ENCODE measurements around the gene OTX1. TPM values are rescaled to one million over a fixed set of nuclear protein-coding genes. Genes with fewer than 3 reads are reported as not detected.
A peak's percentile ranks its signal among the peaks of the same experiment; 100 is the strongest.
"Not testable (repeated sequence)": the region's sequence is repeated elsewhere in the genome, so short reads cannot be mapped to it uniquely, and the experiment has no call there.

OTX1 gene
- total and polyA plus RNA-seq, 11 donors: 0.15 TPM; not detected in 10

DNA sequence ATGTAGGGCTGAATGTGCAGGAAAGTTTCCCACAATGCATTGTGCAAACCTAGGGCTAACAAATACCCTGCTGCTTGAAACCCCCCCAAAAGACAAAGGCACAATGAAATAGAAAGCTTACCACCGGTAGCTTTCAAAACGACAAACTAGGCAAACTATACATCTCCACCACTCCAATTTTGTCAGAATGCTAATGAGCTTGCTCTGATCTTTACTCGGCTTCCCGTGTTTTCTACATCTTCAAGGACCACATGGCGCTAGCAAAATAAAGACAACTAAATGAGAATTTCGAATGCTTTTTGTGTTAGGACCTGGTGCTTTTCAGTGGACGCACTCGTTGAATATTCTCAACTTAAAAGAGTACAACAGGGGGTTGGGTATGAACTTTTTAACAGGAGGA is 37.2 kb upstream of the OTX1 start:
- ATAC-seq (no peak), DNase-seq (no peak)
- 82 to 91% (median 90%) methylated on average over 8 of the region's 8 CpGs for WGBS, 4 donors
- no peaks in the 10 kb centered on the region for H3K4me1 ChIP-seq
- H3K27me3 ChIP-seq: no peaks in the 10 kb centered on the region
- H3K27ac ChIP-seq: no peak overlapping the region
- intact Hi-C loops (cut with DNase I): no loop called here
- H3K36me3 ChIP-seq: peaks cover 0 to 45% (median 0%) of the 10 kb centered on the region in 9 donors
- TF ChIP-seq, protein P1, sequence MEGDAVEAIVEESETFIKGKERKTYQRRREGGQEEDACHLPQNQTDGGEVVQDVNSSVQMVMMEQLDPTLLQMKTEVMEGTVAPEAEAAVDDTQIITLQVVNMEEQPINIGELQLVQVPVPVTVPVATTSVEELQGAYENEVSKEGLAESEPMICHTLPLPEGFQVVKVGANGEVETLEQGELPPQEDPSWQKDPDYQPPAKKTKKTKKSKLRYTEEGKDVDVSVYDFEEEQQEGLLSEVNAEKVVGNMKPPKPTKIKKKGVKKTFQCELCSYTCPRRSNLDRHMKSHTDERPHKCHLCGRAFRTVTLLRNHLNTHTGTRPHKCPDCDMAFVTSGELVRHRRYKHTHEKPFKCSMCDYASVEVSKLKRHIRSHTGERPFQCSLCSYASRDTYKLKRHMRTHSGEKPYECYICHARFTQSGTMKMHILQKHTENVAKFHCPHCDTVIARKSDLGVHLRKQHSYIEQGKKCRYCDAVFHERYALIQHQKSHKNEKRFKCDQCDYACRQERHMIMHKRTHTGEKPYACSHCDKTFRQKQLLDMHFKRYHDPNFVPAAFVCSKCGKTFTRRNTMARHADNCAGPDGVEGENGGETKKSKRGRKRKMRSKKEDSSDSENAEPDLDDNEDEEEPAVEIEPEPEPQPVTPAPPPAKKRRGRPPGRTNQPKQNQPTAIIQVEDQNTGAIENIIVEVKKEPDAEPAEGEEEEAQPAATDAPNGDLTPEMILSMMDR (IDR thresholded peaks at IDR 0.05): no peak
- TF ChIP-seq POLR2A (IDR thresholded peaks at IDR 0.05): no peak
- H3K4me3 ChIP-seq: no peak overlapping the region
- H3K9me3 ChIP-seq: no peaks in the 10 kb centered on the region

DNA sequence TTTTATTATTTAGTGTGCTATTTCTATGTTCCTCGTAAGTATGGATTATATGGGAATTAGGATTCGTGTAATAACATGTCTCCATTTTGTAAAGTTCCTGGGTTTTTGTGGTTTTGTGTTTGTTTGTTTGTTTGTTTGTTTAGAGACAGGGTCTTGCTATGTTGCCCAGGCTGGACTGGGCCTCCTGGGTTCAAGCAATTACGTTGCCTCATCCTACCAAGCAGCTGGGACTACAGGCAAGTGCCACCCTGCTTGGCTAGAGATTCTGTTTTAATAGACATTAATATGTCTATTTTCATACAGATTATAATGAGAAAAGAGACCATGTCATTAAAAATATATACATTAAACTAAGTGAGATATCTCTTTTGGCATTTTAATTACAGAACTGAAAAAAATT is 35.2 kb upstream of the OTX1 start:
- intact Hi-C loops (cut with DNase I): no loop called here
- TF ChIP-seq, protein P1 (IDR thresholded peaks at IDR 0.05): no peak
- no peak for TF ChIP-seq POLR2A (IDR thresholded peaks at IDR 0.05)
- Histone ChIP-seq H3K9me3 (no peaks in the 10 kb centered on the region), H3K4me1 (no peaks in the 10 kb centered on the region), H3K4me3 (no peak overlapping the region), H3K27ac (no peak overlapping the region), H3K36me3 (peaks cover 0 to 39% (median 0%) of the 10 kb centered on the region in 9 donors), H3K27me3 (no peaks in the 10 kb centered on the region)
- 96 to 99% (median 97%) methylated on average over 3 of the region's 3 CpGs for WGBS, 4 donors
- ATAC-seq (no peak), DNase-seq (no peak)

DNA sequence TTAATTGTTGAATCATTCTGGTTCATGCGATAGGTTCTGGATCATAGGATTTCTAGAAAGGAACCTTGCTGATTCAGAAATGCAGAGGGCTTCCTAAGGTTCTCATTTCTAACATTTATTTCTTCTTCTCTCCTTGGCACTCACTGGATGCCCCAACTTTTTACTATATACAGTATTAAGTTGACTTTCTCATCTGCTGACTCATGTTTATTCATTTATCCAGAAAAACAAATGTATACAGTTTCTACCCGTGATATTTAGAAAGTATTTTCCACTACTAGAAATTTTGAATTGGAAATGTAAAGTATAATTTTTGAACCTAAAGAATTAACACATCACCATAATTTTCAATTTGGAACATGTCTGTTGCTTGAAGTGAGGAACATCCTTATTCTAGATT is 32.2 kb upstream of the OTX1 start:
- DNase-seq: no peak
- WGBS, 4 donors: 93 to 97% (median 96%) methylated on average over 2 of the region's 2 CpGs
- ATAC-seq: no peak
- intact Hi-C loops (cut with DNase I): no loop called here
- H3K36me3 ChIP-seq: peaks cover 0 to 22% (median 0%) of the 10 kb centered on the region in 9 donors
- TF ChIP-seq POLR2A (IDR thresholded peaks at IDR 0.05): no peak
- TF ChIP-seq, protein P1 (IDR thresholded peaks at IDR 0.05): no peak
- no peak overlapping the region for H3K4me3 ChIP-seq
- H3K27me3 ChIP-seq: no peaks in the 10 kb centered on the region
- H3K4me1 ChIP-seq: no peaks in the 10 kb centered on the region
- H3K9me3 ChIP-seq: no peaks in the 10 kb centered on the region
- no peak overlapping the region for H3K27ac ChIP-seq

DNA sequence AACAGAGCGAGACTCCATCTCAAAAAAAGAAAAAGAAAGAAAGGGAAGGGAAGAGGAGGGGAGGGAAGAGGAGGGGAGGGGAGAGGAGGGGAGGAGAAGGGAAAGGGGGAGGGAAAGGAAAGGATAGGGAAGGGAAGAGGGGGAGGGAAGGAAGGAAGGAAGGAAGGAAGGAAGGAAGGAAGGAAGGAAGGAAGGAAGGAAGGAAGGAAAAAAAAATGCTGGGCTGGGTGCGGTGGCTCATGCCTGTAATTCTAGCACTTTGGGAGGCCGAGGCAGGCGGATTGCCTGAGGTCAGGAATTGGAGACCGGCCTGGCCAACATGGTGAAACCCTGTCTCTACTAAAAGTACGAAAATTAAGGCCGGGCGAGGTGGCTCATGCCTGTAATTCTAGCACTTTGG is 30.9 kb upstream of the OTX1 start:
- intact Hi-C loops (cut with DNase I): loop anchor here in 4 of 10 donors (5.0 to 10.0 kb wide), 3 partner anchors 232 to 565 kb away; no protein-coding TSS in a partner anchor
- not testable (repeated sequence) for H3K27me3 ChIP-seq, ATAC-seq, H3K9me3 ChIP-seq, H3K4me1 ChIP-seq, H3K36me3 ChIP-seq, H3K27ac ChIP-seq, H3K4me3 ChIP-seq, DNase-seq
- 93 to 95% (median 95%) methylated on average over 8 of the region's 8 CpGs for whole genome bisulfite sequencing, 4 donors

DNA sequence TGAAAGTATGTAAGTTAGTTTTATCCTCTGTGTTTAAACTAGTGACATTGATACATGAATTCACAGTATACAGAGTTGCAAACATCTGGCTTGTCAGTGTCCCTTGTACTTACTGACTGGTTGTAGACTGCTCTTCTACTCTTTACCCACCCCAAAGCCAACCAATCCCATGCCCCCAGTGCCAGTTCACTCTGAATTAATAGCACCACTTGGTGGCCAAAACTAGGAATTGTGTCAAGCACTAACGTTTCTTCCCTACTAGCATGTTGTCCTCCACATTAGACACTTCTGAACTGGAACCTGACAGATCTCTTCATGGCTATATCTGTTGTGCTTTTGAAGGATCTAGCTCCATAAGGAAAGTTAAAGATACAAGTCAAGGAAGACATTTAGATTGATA is 27.2 kb upstream of the OTX1 start:
- Histone ChIP-seq H3K9me3 (no peaks in the 10 kb centered on the region), H3K27ac (no peak overlapping the region), H3K36me3 (peaks cover 0 to 20% (median 0%) of the 10 kb centered on the region in 9 donors), H3K27me3 (no peaks in the 10 kb centered on the region), H3K4me1 (no peaks in the 10 kb centered on the region), H3K4me3 (no peak overlapping the region)
- peak in 1 of 4 donors; percentile 42 for ATAC-seq
- DNase-seq: no peak
- TF ChIP-seq, protein P1 (IDR thresholded peaks at IDR 0.05): peak in 9 of 12 donors; percentile 15 to 43 (median 24)
- no peak for TF ChIP-seq POLR2A (IDR thresholded peaks at IDR 0.05)
- intact Hi-C loops (cut with DNase I): loop anchor here in 4 of 10 donors (5.0 to 10.0 kb wide), 3 partner anchors 236 to 569 kb away; no protein-coding TSS in a partner anchor
- 0 to 17% (median 0%) methylated on average over 1 of the region's 1 CpG for WGBS, 4 donors

All from heart left ventricle (tissue), 16 donors.